NCI-H460 (cell line): Measurements from ENCODE around the gene H2AZ2. TPM values are rescaled to one million over a fixed set of nuclear protein-coding genes. Genes with fewer than 3 reads are reported as not detected.
A peak's percentile ranks its signal among the peaks of the same experiment; 100 is the strongest.
"Not testable (repeated sequence)": the region's sequence is repeated elsewhere in the genome, so short reads cannot be mapped to it uniquely, and the experiment has no call there.

Source experiments
- DNase-seq: peaks from one replicate; pipeline ENCODE4 v3.0.0-alpha.2; 2016; ENCODE audit warnings: low read depth; ENCODE audit errors: extremely low read depth
- total RNA-seq: library from RNA; depleted of rRNA; stranded (reverse); fragments of >200 nt; shearing (Covaris generic); gene quantifications from 2 replicates; pipeline ENCODE4 v1.2.3, GENCODE V29; 2014

Gene H2AZ2
- total RNA-seq, 1 experiment from 2014 or later = 220 TPM

- DNase-seq = not testable (repeated sequence)
These were observed 24.0 kb upstream of the H2AZ2 start for GRCh38 chr7:44871918-44872317.

GRCh38 chr7:44870780-44871179, 22.9 kb upstream of the H2AZ2 start:
- DNase-seq = not testable (repeated sequence)

DNA sequence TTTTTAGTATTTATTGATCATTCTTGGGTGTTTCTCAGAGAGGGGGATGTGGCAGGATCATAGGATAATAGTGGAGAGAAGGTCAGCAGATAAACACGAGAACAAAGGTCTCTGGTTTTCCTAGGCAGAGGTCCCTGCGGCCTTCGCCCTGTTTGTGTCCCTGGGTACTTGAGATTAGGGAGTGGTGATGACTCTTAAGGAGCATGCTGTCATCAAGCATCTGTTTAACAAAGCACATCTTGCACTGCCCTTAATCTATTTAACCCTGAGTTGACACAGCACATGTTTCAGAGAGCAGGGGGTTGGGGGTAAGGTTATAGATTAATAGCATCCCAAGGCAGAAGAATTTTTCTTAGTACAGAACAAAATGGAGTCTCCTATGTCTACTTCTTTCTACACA, 22.4 kb upstream of the H2AZ2 start:
- DNase-seq = not testable (repeated sequence)

DNA sequence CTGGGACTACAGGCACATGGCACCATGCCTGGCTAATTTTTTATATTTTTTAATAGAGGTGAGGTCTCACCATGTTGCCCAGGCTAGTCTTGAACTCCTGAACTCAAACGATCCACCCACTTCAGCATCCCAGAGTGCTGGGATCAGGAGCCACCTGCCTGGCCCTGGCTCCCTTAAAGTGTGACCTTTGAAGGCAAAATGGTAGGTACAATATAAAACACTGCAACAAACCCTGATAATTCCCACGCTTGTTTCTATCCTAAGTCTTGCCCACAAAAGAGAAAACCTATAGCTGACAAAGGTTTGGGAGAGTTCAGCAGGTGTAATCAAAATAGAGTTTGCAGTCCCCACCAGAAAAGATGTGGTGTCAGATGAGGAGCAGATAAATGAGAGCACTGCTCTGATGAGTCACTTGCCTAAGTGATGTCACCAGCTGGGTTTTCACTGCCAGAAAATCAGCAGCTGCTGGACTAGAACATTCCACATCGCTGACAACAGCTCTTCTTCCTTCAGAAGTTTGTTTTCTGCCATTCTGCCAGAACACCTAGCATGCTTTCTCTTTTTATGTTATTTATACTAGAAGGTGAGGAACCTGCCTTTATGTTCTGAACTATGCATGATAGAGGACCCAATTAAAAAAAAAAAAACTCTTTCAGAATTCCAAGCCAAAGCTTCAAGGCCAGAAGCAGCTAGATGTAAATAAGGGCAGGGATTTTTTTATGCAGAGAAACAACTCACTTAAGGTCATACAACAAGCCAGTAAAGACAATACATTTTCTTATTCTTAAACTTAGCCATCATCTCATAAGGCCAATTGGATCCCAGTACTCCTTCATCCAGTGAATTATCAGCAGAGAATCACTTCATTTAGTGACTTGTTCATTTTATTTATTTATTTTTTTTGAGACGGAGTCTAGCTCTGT, 19.4 kb upstream of the H2AZ2 start:
- peak; percentile 40 for DNase-seq

GRCh38 chr7:44861949-44862348, 14.1 kb upstream of the H2AZ2 start:
- DNase-seq = not testable (repeated sequence)

- no peak for DNase-seq
These were observed 10.3 kb upstream of the H2AZ2 start for GRCh38 chr7:44858161-44858560.

GRCh38 chr7:44854644-44855364, 6.9 kb upstream of the H2AZ2 start:
- DNase-seq = no peak

DNA sequence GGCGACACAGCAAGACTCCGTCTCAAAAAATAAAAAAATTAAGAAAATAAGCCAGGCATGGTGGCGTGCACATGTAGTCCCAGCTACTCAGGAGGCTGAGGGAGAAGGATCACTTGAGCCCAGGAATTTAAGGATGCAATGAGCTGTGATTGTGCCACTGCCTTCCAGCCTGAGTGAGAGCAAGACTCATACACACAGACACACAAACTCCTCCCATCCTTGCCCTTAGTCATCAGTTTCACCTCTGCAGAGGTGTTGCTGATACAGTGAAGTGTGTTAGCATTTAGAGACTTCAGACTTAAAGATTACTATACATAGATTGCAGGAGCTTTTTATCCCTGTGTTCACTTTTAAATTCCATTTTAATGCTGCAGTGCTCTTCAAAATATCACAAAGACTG, 5.5 kb upstream of the H2AZ2 start:
- peak; percentile 38 for DNase-seq

DNA sequence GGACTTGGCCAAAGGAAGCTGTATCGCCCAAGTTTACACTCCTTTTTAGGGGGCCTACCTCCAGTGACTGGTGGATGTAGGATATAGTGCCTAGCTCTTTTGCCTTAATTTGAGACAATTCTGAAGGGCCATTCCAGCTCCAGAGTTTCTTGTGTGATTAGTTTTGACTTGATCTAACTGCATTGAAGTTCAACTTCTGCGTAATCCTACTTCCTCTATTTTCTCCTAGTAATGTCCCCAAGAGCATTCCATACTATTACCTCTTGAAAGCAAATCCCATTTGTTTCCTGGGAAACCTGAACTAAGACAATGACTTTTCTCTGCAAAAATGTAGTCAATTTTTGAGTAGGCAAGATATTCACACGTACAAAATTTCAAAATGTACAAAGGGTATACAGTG, 4.7 kb upstream of the H2AZ2 start:
- DNase-seq = no peak

- DNase-seq = no peak
These were observed 2.1 kb upstream of the H2AZ2 start for GRCh38 chr7:44849885-44850544.

- DNase-seq = no peak
These were observed 1.5 kb upstream of the H2AZ2 start for GRCh38 chr7:44849259-44849884.

DNA sequence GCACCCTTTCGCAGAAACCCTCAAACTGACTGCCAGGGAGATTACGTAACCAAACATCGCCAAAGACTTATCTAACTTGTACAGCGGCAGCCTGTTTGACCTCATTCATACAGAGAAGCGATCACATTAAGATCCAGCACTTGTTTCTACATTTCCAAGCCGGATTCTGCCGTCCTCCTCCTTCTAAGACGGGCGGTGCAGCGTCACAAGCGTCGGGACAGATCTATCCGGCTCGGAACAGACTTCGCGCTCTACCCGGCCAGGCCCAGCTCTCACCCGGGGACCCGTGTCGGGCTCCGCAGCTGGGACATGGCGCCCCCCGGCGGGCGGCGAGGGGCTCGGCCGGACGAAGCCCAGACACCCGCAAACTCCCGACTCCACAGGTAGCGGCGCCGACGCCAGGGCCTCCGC, 373 bp downstream of the H2AZ2 start:
- peak; percentile 78 for DNase-seq

- DNase-seq = no peak
These were observed 925 bp downstream of the H2AZ2 start for GRCh38 chr7:44846816-44847508.

DNA sequence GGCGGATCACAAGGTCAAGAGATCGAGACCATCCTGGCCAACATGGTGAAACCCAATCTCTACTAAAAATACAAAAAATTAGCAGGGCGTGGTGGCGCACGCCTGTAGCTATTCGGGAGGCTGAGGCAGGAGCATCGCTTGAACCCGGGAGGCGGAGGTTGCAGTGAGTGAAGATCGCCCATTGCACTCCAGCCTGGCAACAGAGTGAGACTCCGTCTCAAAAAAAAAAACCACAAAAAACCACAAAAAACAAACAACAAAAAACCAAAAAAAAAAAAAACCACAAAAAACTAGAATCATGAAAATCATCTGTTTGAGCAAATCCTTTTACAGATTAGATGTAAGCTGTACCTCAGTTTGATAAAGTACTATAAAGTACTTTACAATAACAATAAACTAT, 1.5 kb downstream of the H2AZ2 start:
- DNase-seq = not testable (repeated sequence)

DNA sequence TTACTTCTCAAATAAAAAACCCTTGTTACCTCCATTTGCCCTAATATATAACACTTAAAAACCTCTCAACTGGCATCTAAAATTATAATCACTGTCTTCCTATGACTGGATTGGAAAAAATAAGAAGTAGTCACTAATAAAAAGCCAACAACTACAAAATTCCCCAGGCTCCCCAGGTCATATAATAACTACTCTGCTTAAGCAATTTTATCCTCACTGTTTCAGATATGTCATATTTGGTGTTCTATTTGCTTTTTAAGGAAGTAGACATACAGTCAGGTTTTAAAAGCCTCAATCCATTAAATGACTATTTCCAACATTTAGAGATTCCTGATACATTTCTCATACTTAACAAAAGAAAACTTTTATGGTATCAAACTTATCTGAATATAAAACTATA, 2.4 kb downstream of the H2AZ2 start:
- DNase-seq = no peak

- not testable (repeated sequence) for DNase-seq
These were observed 4.4 kb downstream of the H2AZ2 start for GRCh38 chr7:44843440-44843839.

- not testable (repeated sequence) for DNase-seq
These were observed 5.2 kb downstream of the H2AZ2 start for GRCh38 chr7:44842675-44843074.

- DNase-seq = no peak
These were observed 9.1 kb downstream of the H2AZ2 start for GRCh38 chr7:44838751-44839150.

DNA sequence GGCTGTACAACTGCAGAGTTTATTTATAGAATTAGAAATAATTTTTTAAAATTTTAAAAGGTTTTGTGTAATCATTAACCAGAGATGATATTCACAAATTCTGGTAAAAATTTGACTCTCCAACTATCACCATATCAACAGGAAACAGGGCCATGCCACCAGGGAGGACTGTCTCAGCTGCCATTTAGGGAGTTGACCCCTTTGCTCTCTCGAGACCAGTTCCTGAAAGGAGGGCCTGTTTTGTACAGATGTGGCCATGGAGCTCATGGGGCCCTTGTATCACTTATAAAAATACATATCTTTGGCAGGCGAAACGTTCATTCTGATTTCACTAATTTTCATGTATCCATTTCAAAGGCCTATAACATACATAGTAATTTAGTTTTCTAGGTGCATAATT, 20.3 kb downstream of the H2AZ2 start:
- DNase-seq = no peak

- DNase-seq = no peak
These were observed 22.9 kb downstream of the H2AZ2 start for GRCh38 chr7:44824894-44825526.
